Measurements from ENCODE around the gene MARK1. TPM values are rescaled to one million over a fixed set of nuclear protein-coding genes. Genes with fewer than 3 reads are reported as not detected.

MARK1 gene
- total and polyA plus RNA-seq, 9 of the 15 experiments (the other 6 are each of a cell fraction or from before 2014, with no cell fraction given): not detected

DNA sequence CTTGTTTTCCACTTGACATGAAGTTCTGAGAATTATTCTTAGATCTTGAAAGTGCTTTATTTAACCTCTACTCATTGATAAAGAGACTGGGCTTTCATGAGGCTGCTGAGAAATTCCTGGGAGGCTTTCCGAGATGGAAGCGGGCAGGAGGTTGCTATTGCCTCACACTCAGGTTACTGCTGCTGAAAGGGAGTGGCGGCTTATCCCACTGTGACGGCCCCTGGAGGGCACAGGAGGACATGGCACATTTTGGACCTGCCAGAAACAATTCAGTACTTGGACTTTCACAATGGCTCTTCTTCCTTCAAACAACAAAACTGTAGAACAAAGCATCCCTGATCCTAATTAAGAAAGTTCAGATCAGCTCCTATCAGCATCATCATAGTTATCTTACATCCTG, 16.2 kb upstream of the MARK1 start:
- Histone ChIP-seq H3K4me2 (ENCODE audit: insufficient read depth, low read length) (no peak overlapping the region), H3K27me3 (ENCODE audit: control insufficient read depth in 2 of 2, insufficient read depth in 2 of 2, low read length in 2 of 2) (peaks cover 0 to 4% of the 10 kb centered on the region in 2 experiments; a peak in 1 of 5 replicates), H3K9me3 (replicated peaks; ENCODE audit: control insufficient read depth, insufficient read depth, low read depth, low read length) (no peaks in the 10 kb centered on the region), H3K27ac (ENCODE audit: extremely low read depth, low read depth, low read length) (no peak overlapping the region), H3K79me2 (ENCODE audit: control insufficient read depth, insufficient read depth, low read length) (no peaks in the 10 kb centered on the region), H3K4me3 (no peak overlapping the region), H2AFZ (ENCODE audit: low read depth, low read length) (no peak overlapping the region), H3K4me1 (replicated peaks in 1 of 2; ENCODE audit: control insufficient read depth in 2 of 2, insufficient read depth in 2 of 2, low read length in 2 of 2) (no peaks in the 10 kb centered on the region), H3K36me3 (ENCODE audit: control insufficient read depth, insufficient read depth, low read length) (no peaks in the 10 kb centered on the region), H4K20me1 (replicated peaks; ENCODE audit: control insufficient read depth, insufficient read depth, low read length) (no peaks in the 10 kb centered on the region), H3K9me1 (ENCODE audit: control insufficient read depth, insufficient read depth, low read length) (no peaks in the 10 kb centered on the region), H3K9ac (ENCODE audit: insufficient read depth in 1 of 2, low read depth in 2 of 2, low read length in 2 of 2) (no peak overlapping the region)
- BruUV-seq (replicated peaks): no TSS peak
- intact Hi-C loops (cut with micrococcal nuclease): no loop called here
- ChIA-PET CTCF (ENCODE audit: low intra/inter-chr PET ratio) (no interaction called here), POLR2A (no interaction called here)
- 7% methylated on average over 4 of the region's 4 CpGs for WGBS (ENCODE audit: insufficient coverage, low coverage, missing lambda C conversion rate)
- no peak for FAIRE-seq
- ATAC-seq: peak; percentile 84
- TF ChIP-seq HES1 (IDR thresholded peaks at IDR 0.05; ENCODE audit: low read depth) (no peak), CEBPB (tag; IDR thresholded peaks at IDR 0.05) (peak; percentile 45; the same call in 1 of the 2 replicates), PCBP1 (IDR thresholded peaks at IDR 0.05; ENCODE audit: low read depth, low read length, poor library complexity, severe bottlenecking) (no peak), ZSCAN29 (IDR thresholded peaks at IDR 0.05) (no peak), AFF1 (IDR thresholded peaks at IDR 0.05; ENCODE audit: low read depth in 1 of 2, partially characterized antibody in 2 of 2) (no peak), RAD21 (CRISPR knock-in tag; conservative IDR thresholded peaks at IDR 0.05 in 1 of 2, IDR thresholded peaks at IDR 0.05 in 1 of 2) (peak in 1 of 2 experiments; percentile 22; a peak in 2 of 4 replicates), TBP (optimal IDR thresholded peaks at IDR 0.05; ENCODE audit: low read depth, low read length) (no peak)
- TF ChIP-seq, protein P1, sequence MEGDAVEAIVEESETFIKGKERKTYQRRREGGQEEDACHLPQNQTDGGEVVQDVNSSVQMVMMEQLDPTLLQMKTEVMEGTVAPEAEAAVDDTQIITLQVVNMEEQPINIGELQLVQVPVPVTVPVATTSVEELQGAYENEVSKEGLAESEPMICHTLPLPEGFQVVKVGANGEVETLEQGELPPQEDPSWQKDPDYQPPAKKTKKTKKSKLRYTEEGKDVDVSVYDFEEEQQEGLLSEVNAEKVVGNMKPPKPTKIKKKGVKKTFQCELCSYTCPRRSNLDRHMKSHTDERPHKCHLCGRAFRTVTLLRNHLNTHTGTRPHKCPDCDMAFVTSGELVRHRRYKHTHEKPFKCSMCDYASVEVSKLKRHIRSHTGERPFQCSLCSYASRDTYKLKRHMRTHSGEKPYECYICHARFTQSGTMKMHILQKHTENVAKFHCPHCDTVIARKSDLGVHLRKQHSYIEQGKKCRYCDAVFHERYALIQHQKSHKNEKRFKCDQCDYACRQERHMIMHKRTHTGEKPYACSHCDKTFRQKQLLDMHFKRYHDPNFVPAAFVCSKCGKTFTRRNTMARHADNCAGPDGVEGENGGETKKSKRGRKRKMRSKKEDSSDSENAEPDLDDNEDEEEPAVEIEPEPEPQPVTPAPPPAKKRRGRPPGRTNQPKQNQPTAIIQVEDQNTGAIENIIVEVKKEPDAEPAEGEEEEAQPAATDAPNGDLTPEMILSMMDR (IDR thresholded peaks at IDR 0.05 in 2 of 3, conservative IDR thresholded peaks at IDR 0.05 in 1 of 3; ENCODE audit: insufficient read depth in 2 of 3, low read depth in 1 of 3, low read length in 3 of 3): peak; percentile 39 to 51 (median 46)
- DNase-seq (ENCODE audit: extremely low read depth in 1 of 4, low spot score in 3 of 4): peak in 1 of 4 experiments; percentile 7
- in situ Hi-C loops (cut with MboI): no loop called here

Measured in K562 (cell line).